Heart right ventricle (tissue), 16 donors: ENCODE data around the gene CDC16. TPM values are rescaled to one million over a fixed set of nuclear protein-coding genes. Genes with fewer than 3 reads are reported as not detected.

Experiments
- ATAC-seq, 8 donors: fragments of 200-7000 bp; cut with Tn5 transposase; one replicate each; pipeline ENCODE4 v1.9.1; 2020; ENCODE audit warnings: mild to moderate bottlenecking in 8 of 8, moderate library complexity in 8 of 8, moderate number of reproducible peaks in 1 of 8
- DNase-seq, 2 donors: peaks; one replicate each; pipeline ENCODE4 v3.0.0-alpha.2; 2020
- H3K27ac ChIP-seq, 10 donors: fragments of 200-600 bp; sonication (generic) in 2 of 10; one replicate each; pipeline versions ENCODE4 v1.5.0 to v1.8.0; 2020 to 2022; ENCODE audit warnings: mild to moderate bottlenecking in 3 of 10
- H3K27me3 ChIP-seq, 7 donors: fragments of 200-600 bp; one replicate each; pipeline ENCODE4 v1.8.0; 2021 to 2022; ENCODE audit warnings: mild to moderate bottlenecking in 2 of 7
- H3K36me3 ChIP-seq, 9 donors: fragments of 200-600 bp; sonication (generic) in 1 of 9; one replicate each; pipeline versions ENCODE4 v1.5.0 to v1.8.0; 2020 to 2022; ENCODE audit warnings: mild to moderate bottlenecking in 2 of 9
- H3K4me1 ChIP-seq, 9 donors: fragments of 200-600 bp; sonication (generic) in 1 of 9; one replicate each; pipeline versions ENCODE4 v1.5.0 to v1.8.0; 2020 to 2022; ENCODE audit warnings: mild to moderate bottlenecking in 4 of 9
- H3K4me3 ChIP-seq, 10 donors: fragments of 200-600 bp; sonication (generic) in 2 of 10; one replicate each; pipeline versions ENCODE4 v1.5.0 to v1.8.0; 2020 to 2022; ENCODE audit warnings: mild to moderate bottlenecking in 7 of 10, moderate library complexity in 2 of 10
- H3K9me3 ChIP-seq, 11 donors: fragments of 200-600 bp in 10 of 11; sonication (generic) in 2 of 11; one replicate each; pipeline versions ENCODE4 v1.5.0 to v1.8.0; 2013 to 2022; ENCODE audit warnings: mild to moderate bottlenecking in 2 of 11, control low read depth in 1 of 11, moderate library complexity in 1 of 11
- CTCF ChIP-seq, 9 donors: fragments of 200-600 bp; sonication (generic) in 2 of 9; IDR thresholded peaks; one replicate each; pipeline versions ENCODE4 v1.5.0 to v1.8.0; 2021 to 2022; ENCODE audit warnings: antibody characterized with exemption in 9 of 9, mild to moderate bottlenecking in 5 of 9, moderate library complexity in 1 of 9
- WGBS, 2 donors: extraction: QIAGEN DNeasy Blood & Tissue Kit; methylation state at CpG; one replicate each; pipeline ENCODE4 v1.1.7; 2013; ENCODE audit warnings: inconsistent platforms in 1 of 2; 5-methylcytosine and 5-hydroxymethylcytosine counted together
- intact Hi-C, 10 donors: fragments of 100-400 bp; cut with DNase I; formaldehyde crosslinking; loops; one replicate each; pipeline versions ENCODE4 v1.11.1 to v1.14.2; 2022
- polyA plus RNA-seq, 2 donors: library from polyadenylated mRNA; stranded (reverse); fragments of 200-250 nt; gene quantifications; one replicate each; pipeline ENCODE4 v1.2.3, GENCODE V29; 2013
- total RNA-seq, 10 donors: library from RNA; stranded (reverse); fragmentation: NEBNext Ultra II Directional in 3 of 10; extraction: Animal tissue kit (Norgen Biotek cat#: 25700) in 3 of 10; gene quantifications; one replicate each; pipeline versions ENCODE4 v1.2.1 to v1.2.4, GENCODE V29; 2021 to 2023
- donor health status: Arrhythmogenic right ventricular cardiomyopathy.
- donor health status: ischemic (EF 13 %, LVEDD 7.1; RV severe dilation, severe dysfunction).
- donor health status: healthy with polysubstance abuse.
- donor health status: DM: no; HTN: yes; CAD: no.
- donor health status: DM: no; HTN: no; CAD: no.
- donor health status: ischemic (EF 25% LVEDD 6.9; RV normal size, moderate dysfunction).
- donor health status: ischemic (EF 25% LVEDD 5.7; RV mildly dilated, moderate dysfunction).
- donor health status: healthy.
- donor health status: DM: yes; HTN: yes; CAD: no.
- donor health status: Ischemic cardiomyopathy.
- donor health status: ischemic (EF 35%, LVEDD 5.7; RV mildly dilated, moderate dysfunction).
- donor health status: nonischemic (EF 11% LVEDD 7.7; RV severe dilation, severe dysfunction).
- donor health status: DM: yes; HTN: yes; CAD: no.
- donor health status: PGD.
- donor health status: ischemic (EF 29% LVEDD 5.4; RV normal size, mild dysfunction).
- donor health status: nonischemic (EF 23%, LVEDD 6.1; RV moderate dilation, normal function).

Gene CDC16
- total and polyA plus RNA-seq, 12 donors, result 27.8 to 76.6 (median 30.4) TPM

GRCh38 chr13:114281351-114282040 is 46.8 kb downstream of the CDC16 start, which contains the start of gene UPF3A:
UPF3A (plus strand) TSS chr13:114281601; CDS start chr13:114281640, 39 bp downstream.
- H3K9me3 ChIP-seq, result no peaks in the 10 kb centered on the region
- H3K27ac ChIP-seq, result peak within 1 kb of the TSS; percentile 90 to 99 (median 97)
- intact Hi-C loops, result loop anchor here in 2 of 10 donors (1.0 kb wide), 1 partner anchor 33 kb away; the partner anchor contains the start of gene CHAMP1 (in 2 of the 2)
- H3K36me3 ChIP-seq, result peaks cover 0 to 53% (median 3%) of the 10 kb centered on the region in 9 donors
- WGBS, 2 donors, result 1% methylated on average over 47 to 88 of the region's 89 CpGs
- DNase-seq (peak; percentile 93 to 94), ATAC-seq (peak; percentile 93 to 98 (median 95))
- H3K4me3 ChIP-seq, result peak within 1 kb of the TSS; percentile 46 to 77 (median 72)
- H3K27me3 ChIP-seq, result no peaks in the 10 kb centered on the region
- no peak for TF ChIP-seq CTCF (IDR thresholded peaks at IDR 0.05)
- peaks cover 0 to 34% (median 15%) of the 10 kb centered on the region in 9 donors for H3K4me1 ChIP-seq

GRCh38 chr13:114282041-114282670 is 47.5 kb downstream of the CDC16 start:
- Histone ChIP-seq H3K27me3 (no peaks in the 10 kb centered on the region), H3K36me3 (peaks cover 0 to 53% (median 10%) of the 10 kb centered on the region in 9 donors), H3K27ac (peak overlapping the region; percentile 46 to 99 (median 97)), H3K4me3 (peak overlapping the region; percentile 46 to 77 (median 72)), H3K4me1 (peaks cover 0 to 34% (median 15%) of the 10 kb centered on the region in 9 donors), H3K9me3 (no peaks in the 10 kb centered on the region)
- WGBS, 2 donors, result 1% methylated on average over 47 to 50 of the region's 50 CpGs
- intact Hi-C loops, result no loop called here
- DNase-seq (peak; percentile 38 to 39), ATAC-seq (peak; percentile 56 to 82 (median 76))
- no peak for TF ChIP-seq CTCF (IDR thresholded peaks at IDR 0.05)

GRCh38 chr13:114283576-114283975 is 48.9 kb downstream of the CDC16 start:
- H3K4me3 ChIP-seq, result peak overlapping the region in 1 of 10 donors; percentile 73
- no peak for TF ChIP-seq CTCF (IDR thresholded peaks at IDR 0.05)
- no peak for ATAC-seq
- 76 to 77% methylated on average over 3 of the region's 3 CpGs for WGBS, 2 donors
- no peaks in the 10 kb centered on the region for H3K27me3 ChIP-seq
- intact Hi-C loops, result no loop called here
- peak overlapping the region in 1 of 10 donors; percentile 97 for H3K27ac ChIP-seq
- H3K9me3 ChIP-seq, result no peaks in the 10 kb centered on the region
- H3K36me3 ChIP-seq, result peaks cover 0 to 53% (median 22%) of the 10 kb centered on the region in 9 donors
- no peak for DNase-seq
- H3K4me1 ChIP-seq, result peaks cover 0 to 34% (median 15%) of the 10 kb centered on the region in 9 donors

- no peak for ATAC-seq
- intact Hi-C loops, result no loop called here
- no peak for DNase-seq
- Histone ChIP-seq H3K9me3 (no peaks in the 10 kb centered on the region), H3K4me3 (no peak overlapping the region), H3K4me1 (peaks cover 0 to 29% (median 15%) of the 10 kb centered on the region in 9 donors), H3K27ac (no peak overlapping the region), H3K36me3 (peaks cover 0 to 61% (median 22%) of the 10 kb centered on the region in 9 donors), H3K27me3 (no peaks in the 10 kb centered on the region)
- WGBS, 2 donors, result 97 to 98% methylated on average over 8 of the region's 8 CpGs
- no peak for TF ChIP-seq CTCF (IDR thresholded peaks at IDR 0.05)
These were observed 50.0 kb downstream of the CDC16 start for GRCh38 chr13:114284680-114285079.
